OCI-LY7 (cell line): ENCODE results near the gene SLC29A3. TPM values are rescaled to one million over a fixed set of nuclear protein-coding genes. Genes with fewer than 3 reads are reported as not detected.

Experiments used
- BruUV-seq: library from RNA; stranded (reverse); fragments of 400-500 nt; replicated peaks from 2 replicates; lab custom pipeline; 2021; lab: Mats Ljungman, UMichigan
- CTCF ChIA-PET: fragments of 300-600 bp; sonication (Branson Sonifier 250); formaldehyde crosslinking; loops from one replicate; lab custom pipeline; 2022; ENCODE audit warnings: antibody characterized with exemption; ENCODE audit not compliant: unreplicated experiment; lab: Charles Lee
- POLR2A ChIA-PET: fragments of 300-600 bp; sonication (Branson Sonifier 250); formaldehyde crosslinking; loops from one replicate; lab custom pipeline; 2022; ENCODE audit warnings: antibody characterized with exemption; lab: Charles Lee
- DNase-seq: peaks from one replicate; pipeline ENCODE4 v3.0.0-alpha.2; 2015; ENCODE audit warnings: low spot score
- H2AFZ ChIP-seq: fragments of 200-600 bp; sonication (generic), shearing (Covaris generic); 2 replicates; pipeline ENCODE4 v1.6.1; 2014; ENCODE audit warnings: mild to moderate bottlenecking, antibody characterized with exemption, low read length, moderate library complexity
- H3K27ac ChIP-seq: fragments of 200-600 bp; sonication (generic); 2 replicates; pipeline ENCODE4 v1.5.1; 2014; ENCODE audit warnings: mixed run types, low read depth, mild to moderate bottlenecking, moderate library complexity, low read length, inconsistent platforms; ENCODE audit not compliant: poor library complexity, severe bottlenecking
- H3K36me3 ChIP-seq: fragments of 200-600 bp; sonication (generic); 2 replicates; pipeline ENCODE4 v1.6.1; 2014; ENCODE audit warnings: mild to moderate bottlenecking, antibody characterized with exemption, low read length, moderate library complexity, mixed read lengths; ENCODE audit not compliant: insufficient read depth
- H3K4me1 ChIP-seq: fragments of 200-600 bp; sonication (generic); 2 replicates; pipeline ENCODE4 v1.5.1; 2014; ENCODE audit warnings: mild to moderate bottlenecking, low read length; ENCODE audit not compliant: insufficient read depth, poor library complexity, severe bottlenecking
- H3K4me2 ChIP-seq: fragments of 200-600 bp; sonication (generic); 2 replicates; pipeline ENCODE4 v1.6.1; 2014; ENCODE audit warnings: mild to moderate bottlenecking, low read length
- H3K4me3 ChIP-seq: fragments of 200-600 bp; sonication (generic); 2 replicates; pipeline ENCODE4 v1.5.1; 2014; ENCODE audit warnings: mild to moderate bottlenecking, low read depth, low read length; ENCODE audit not compliant: poor library complexity, severe bottlenecking
- H3K79me2 ChIP-seq: fragments of 200-600 bp; sonication (generic); 2 replicates; pipeline ENCODE4 v1.6.1; 2016; ENCODE audit warnings: low read depth, mild to moderate bottlenecking, low read length, moderate library complexity, mixed read lengths; ENCODE audit not compliant: insufficient read depth
- H3K9me2 ChIP-seq: fragments of 200-600 bp; sonication (generic); 2 replicates; pipeline ENCODE4 v1.6.1; 2016; ENCODE audit warnings: mild to moderate bottlenecking, low read length, mixed read lengths; ENCODE audit not compliant: insufficient read depth
- H3K9me3 ChIP-seq: fragments of 200-600 bp; sonication (generic); 2 replicates; pipeline ENCODE4 v1.6.1; 2014; ENCODE audit warnings: mild to moderate bottlenecking, mixed run types, low read length, mixed read lengths
- H4K20me1 ChIP-seq: fragments of 200-600 bp; sonication (generic); 2 replicates; pipeline ENCODE4 v1.6.1; 2014; ENCODE audit warnings: mild to moderate bottlenecking, antibody characterized with exemption, low read length, moderate library complexity, mixed read lengths; ENCODE audit not compliant: insufficient read depth
- EZH2phosphoT487 ChIP-seq: fragments of 200-600 bp; sonication (generic); IDR thresholded peaks from 2 replicates; pipeline ENCODE4 v1.6.1; 2018; ENCODE audit warnings: low read depth, borderline replicate concordance, mild to moderate bottlenecking, mixed run types, antibody characterized with exemption, low read length, moderate library complexity, mixed read lengths
- intact Hi-C: fragments of 100-400 bp; cut with micrococcal nuclease; formaldehyde crosslinking; loops from one replicate; pipeline ENCODE4 v1.10.0; 2022; ENCODE audit not compliant: unreplicated experiment
- total RNA-seq, 2 experiments: library from RNA; depleted of rRNA in 1 of 2; stranded (reverse); fragments of >200 nt in 1 of 2; shearing (Covaris generic) in 1 of 2; gene quantifications; 2 replicates each; pipeline ENCODE4 v1.2.3, GENCODE V29; 2014 to 2022
- TF ChIP-seq, protein P1 (sequence below): fragments of 200-600 bp; sonication (generic); conservative IDR thresholded peaks from 2 replicates; pipeline ENCODE4 v1.5.1; 2014; ENCODE audit warnings: mild to moderate bottlenecking, antibody characterized with exemption, low read length, moderate library complexity, mixed read lengths

The SLC29A3 gene
- total RNA-seq, 2 experiments from 2014 or later: 1.7 to 8.2 TPM

DNA sequence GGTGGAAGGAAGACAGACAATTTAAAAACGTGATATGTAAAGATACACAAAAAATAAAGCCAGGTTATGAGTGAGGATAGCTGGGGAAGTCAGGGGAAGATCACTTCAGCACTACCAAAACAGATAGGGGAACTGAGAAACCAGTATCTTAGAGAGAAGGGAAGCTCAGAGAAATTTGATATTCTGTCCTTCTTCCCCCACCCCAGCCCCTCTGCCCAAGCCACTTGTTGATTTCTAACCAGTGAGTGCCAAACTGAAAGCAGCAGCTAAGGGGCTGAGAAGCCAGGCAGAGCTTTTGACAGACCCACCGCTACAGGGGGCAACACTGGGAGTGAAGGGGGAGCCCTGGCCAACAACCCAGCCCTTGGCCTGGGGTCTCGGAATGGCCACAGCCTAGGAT, 9.1 kb upstream of the SLC29A3 start:
- Histone ChIP-seq H3K9me2 (no peaks in the 10 kb centered on the region), H4K20me1 (no peaks in the 10 kb centered on the region), H3K4me2 (peak overlapping the region; percentile 35; the same call in 1 of the 2 replicates), H3K4me1 (peaks cover 12% of the 10 kb centered on the region), H2AFZ (no peak overlapping the region), H3K9me3 (no peaks in the 10 kb centered on the region), H3K27ac (no peak overlapping the region), H3K4me3 (no peak overlapping the region), H3K79me2 (no peaks in the 10 kb centered on the region), H3K36me3 (no peaks in the 10 kb centered on the region)
- intact Hi-C loops: loop anchor here (5.0 kb wide), 2 partner anchors 172 to 502 kb away; no protein-coding TSS in a partner anchor
- POLR2A ChIA-PET: interaction anchor here (0.9 to 1.7 kb wide), 3 partner anchors 9 to 67 kb away, joined by 3 to 9 read pairs (median 4); partner anchors contain the start of gene SLC29A3
- DNase-seq: peak; percentile 59
- no TSS peak for BruUV-seq
- TF ChIP-seq EZH2phosphoT487: no peak
- TF ChIP-seq, protein P1, sequence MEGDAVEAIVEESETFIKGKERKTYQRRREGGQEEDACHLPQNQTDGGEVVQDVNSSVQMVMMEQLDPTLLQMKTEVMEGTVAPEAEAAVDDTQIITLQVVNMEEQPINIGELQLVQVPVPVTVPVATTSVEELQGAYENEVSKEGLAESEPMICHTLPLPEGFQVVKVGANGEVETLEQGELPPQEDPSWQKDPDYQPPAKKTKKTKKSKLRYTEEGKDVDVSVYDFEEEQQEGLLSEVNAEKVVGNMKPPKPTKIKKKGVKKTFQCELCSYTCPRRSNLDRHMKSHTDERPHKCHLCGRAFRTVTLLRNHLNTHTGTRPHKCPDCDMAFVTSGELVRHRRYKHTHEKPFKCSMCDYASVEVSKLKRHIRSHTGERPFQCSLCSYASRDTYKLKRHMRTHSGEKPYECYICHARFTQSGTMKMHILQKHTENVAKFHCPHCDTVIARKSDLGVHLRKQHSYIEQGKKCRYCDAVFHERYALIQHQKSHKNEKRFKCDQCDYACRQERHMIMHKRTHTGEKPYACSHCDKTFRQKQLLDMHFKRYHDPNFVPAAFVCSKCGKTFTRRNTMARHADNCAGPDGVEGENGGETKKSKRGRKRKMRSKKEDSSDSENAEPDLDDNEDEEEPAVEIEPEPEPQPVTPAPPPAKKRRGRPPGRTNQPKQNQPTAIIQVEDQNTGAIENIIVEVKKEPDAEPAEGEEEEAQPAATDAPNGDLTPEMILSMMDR: no peak
- CTCF ChIA-PET: interaction anchor here (0.5 to 1.0 kb wide), 4 partner anchors 9 to 276 kb away, joined by 3 to 4 read pairs (median 4); no protein-coding TSS in a partner anchor

DNA sequence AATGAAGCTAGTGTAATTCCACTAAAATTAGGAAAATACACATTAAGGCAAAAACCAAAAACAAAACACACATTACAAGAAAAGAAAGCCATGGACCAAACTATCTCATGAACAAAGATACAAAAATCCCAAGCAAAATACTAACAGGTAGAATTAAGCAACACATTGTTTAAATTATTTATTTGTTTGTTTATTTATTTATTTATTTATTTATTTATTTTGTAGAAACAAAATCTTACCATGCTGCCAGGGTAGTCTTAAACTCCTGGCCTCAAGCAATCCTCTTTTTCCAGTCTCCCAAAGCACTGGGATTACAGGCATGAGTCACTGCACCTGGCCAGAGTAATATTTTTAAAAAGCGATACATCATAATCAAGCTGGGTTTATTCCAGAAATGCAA, 6.8 kb upstream of the SLC29A3 start:
- BruUV-seq: no TSS peak
- no peak overlapping the region for H3K27ac ChIP-seq

More for the DNA sequence above, 6.8 kb upstream of the SLC29A3 start:
- H3K36me3 ChIP-seq: no peaks in the 10 kb centered on the region
- no peak overlapping the region for H3K4me2 ChIP-seq
- H2AFZ ChIP-seq: no peak overlapping the region
- no peaks in the 10 kb centered on the region for H3K79me2 ChIP-seq
- CTCF ChIA-PET: interaction anchor here (0.5 kb wide), 1 partner anchor 226 kb away, joined by 6 read pairs; no protein-coding TSS in a partner anchor
- TF ChIP-seq, protein P1: no peak
- no peak for TF ChIP-seq EZH2phosphoT487
- H3K9me2 ChIP-seq: no peaks in the 10 kb centered on the region
- no peaks in the 10 kb centered on the region for H4K20me1 ChIP-seq
- DNase-seq: no peak
- POLR2A ChIA-PET: interaction anchor here (0.6 kb wide), 1 partner anchor 19 kb away, joined by 5 read pairs; no protein-coding TSS in a partner anchor
- H3K4me1 ChIP-seq: peaks cover 15% of the 10 kb centered on the region
- intact Hi-C loops: loop anchor here (5.0 kb wide), 2 partner anchors 170 to 500 kb away; no protein-coding TSS in a partner anchor
- H3K4me3 ChIP-seq: no peak overlapping the region
- no peaks in the 10 kb centered on the region for H3K9me3 ChIP-seq
